GM18511 (cell line): Measurements from ENCODE around the gene CYP26A1.
A peak's percentile ranks its signal among the peaks of the same experiment; 100 is the strongest.

Experiments
- ATAC-seq: cut with Tn5 transposase; IDR thresholded peaks from one replicate; pipeline ENCODE4 v1.9.1; 2021; ENCODE audit warnings: mild to moderate bottlenecking, moderate library complexity; ENCODE audit not compliant: unreplicated experiment

CYP26A1 gene

GRCh38 chr10:93110472-93111146 is 36.9 kb downstream of the CYP26A1 start:
- peak; percentile 77 for ATAC-seq

- ATAC-seq = no peak
Measured at GRCh38 chr10:93113042-93113441, 39.3 kb downstream of the CYP26A1 start.

GRCh38 chr10:93115661-93116383 is 42.1 kb downstream of the CYP26A1 start:
- peak; percentile 67 for ATAC-seq

GRCh38 chr10:93121311-93121710 is 47.6 kb downstream of the CYP26A1 start:
- ATAC-seq = no peak

GRCh38 chr10:93123766-93124165 is 50.1 kb downstream of the CYP26A1 start:
- ATAC-seq = no peak

- peak; percentile 87 for ATAC-seq
Measured at GRCh38 chr10:93124580-93125318, 51.1 kb downstream of the CYP26A1 start.

- no peak for ATAC-seq
Measured at GRCh38 chr10:93125966-93126365, 52.3 kb downstream of the CYP26A1 start.

GRCh38 chr10:93126483-93127052 is 52.9 kb downstream of the CYP26A1 start:
- no peak for ATAC-seq
